Measurements from ENCODE around the gene PPM1J. TPM values are rescaled to one million over a fixed set of nuclear protein-coding genes. Genes with fewer than 3 reads are reported as not detected.
"Not testable (repeated sequence)": the region's sequence is repeated elsewhere in the genome, so short reads cannot be mapped to it uniquely, and the experiment has no call there.

PPM1J gene
- total RNA-seq, 1 experiment from 2014 or later: 0.52 TPM

DNA sequence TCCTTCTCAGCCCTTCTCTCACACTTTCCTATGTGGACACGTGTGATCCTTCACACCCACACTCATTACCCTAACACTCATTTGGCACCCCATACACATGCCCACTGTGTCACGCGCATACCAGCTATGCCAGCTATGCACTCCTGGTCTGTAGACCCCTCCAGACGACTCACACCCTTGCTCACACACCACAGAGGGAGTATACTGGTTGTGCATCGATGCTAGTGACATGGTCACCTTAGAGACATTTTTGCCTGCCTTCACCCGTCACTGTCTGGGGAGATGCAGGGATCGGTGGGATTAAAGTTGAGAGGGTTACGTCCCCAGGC lies 8.3 kb upstream of the PPM1J start:
- H3K4me1 ChIP-seq (ENCODE audit: insufficient read depth, low read length, poor library complexity, severe bottlenecking): no peaks in the 10 kb centered on the region
- H3K9me3 ChIP-seq (ENCODE audit: low read depth, low read length, poor library complexity, severe bottlenecking): no peaks in the 10 kb centered on the region
- DNase-seq (ENCODE audit: low spot score): no peak
- no peak overlapping the region for H3K4me3 ChIP-seq (ENCODE audit: low read depth, low read length, poor library complexity, severe bottlenecking)
- intact Hi-C loops (cut with micrococcal nuclease; ENCODE audit: unreplicated experiment): no loop called here
- peaks cover 47% of the 10 kb centered on the region for H3K27me3 ChIP-seq (replicated peaks; ENCODE audit: insufficient read depth, low read depth, low read length, poor library complexity)
- CTCF ChIA-PET: no interaction called here
- no peaks in the 10 kb centered on the region for H3K36me3 ChIP-seq (ENCODE audit: insufficient read depth, low read length, poor library complexity, severe bottlenecking)
- BruUV-seq (replicated peaks): no TSS peak
- TF ChIP-seq, protein P1, sequence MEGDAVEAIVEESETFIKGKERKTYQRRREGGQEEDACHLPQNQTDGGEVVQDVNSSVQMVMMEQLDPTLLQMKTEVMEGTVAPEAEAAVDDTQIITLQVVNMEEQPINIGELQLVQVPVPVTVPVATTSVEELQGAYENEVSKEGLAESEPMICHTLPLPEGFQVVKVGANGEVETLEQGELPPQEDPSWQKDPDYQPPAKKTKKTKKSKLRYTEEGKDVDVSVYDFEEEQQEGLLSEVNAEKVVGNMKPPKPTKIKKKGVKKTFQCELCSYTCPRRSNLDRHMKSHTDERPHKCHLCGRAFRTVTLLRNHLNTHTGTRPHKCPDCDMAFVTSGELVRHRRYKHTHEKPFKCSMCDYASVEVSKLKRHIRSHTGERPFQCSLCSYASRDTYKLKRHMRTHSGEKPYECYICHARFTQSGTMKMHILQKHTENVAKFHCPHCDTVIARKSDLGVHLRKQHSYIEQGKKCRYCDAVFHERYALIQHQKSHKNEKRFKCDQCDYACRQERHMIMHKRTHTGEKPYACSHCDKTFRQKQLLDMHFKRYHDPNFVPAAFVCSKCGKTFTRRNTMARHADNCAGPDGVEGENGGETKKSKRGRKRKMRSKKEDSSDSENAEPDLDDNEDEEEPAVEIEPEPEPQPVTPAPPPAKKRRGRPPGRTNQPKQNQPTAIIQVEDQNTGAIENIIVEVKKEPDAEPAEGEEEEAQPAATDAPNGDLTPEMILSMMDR (conservative IDR thresholded peaks at IDR 0.05; ENCODE audit: low read depth, low read length): no peak
- no peak for TF ChIP-seq EZH2 (IDR thresholded peaks at IDR 0.05; ENCODE audit: borderline replicate concordance, low read depth, low read length, poor library complexity, severe bottlenecking)
- POLR2A ChIA-PET (ENCODE audit: low non-redundant PET): interaction anchor here (0.6 kb wide), 1 partner anchor 22 kb away, joined by 7 read pairs; no protein-coding TSS in a partner anchor
- no peak overlapping the region for H3K27ac ChIP-seq (ENCODE audit: low read depth, low read length, poor library complexity, severe bottlenecking)

DNA sequence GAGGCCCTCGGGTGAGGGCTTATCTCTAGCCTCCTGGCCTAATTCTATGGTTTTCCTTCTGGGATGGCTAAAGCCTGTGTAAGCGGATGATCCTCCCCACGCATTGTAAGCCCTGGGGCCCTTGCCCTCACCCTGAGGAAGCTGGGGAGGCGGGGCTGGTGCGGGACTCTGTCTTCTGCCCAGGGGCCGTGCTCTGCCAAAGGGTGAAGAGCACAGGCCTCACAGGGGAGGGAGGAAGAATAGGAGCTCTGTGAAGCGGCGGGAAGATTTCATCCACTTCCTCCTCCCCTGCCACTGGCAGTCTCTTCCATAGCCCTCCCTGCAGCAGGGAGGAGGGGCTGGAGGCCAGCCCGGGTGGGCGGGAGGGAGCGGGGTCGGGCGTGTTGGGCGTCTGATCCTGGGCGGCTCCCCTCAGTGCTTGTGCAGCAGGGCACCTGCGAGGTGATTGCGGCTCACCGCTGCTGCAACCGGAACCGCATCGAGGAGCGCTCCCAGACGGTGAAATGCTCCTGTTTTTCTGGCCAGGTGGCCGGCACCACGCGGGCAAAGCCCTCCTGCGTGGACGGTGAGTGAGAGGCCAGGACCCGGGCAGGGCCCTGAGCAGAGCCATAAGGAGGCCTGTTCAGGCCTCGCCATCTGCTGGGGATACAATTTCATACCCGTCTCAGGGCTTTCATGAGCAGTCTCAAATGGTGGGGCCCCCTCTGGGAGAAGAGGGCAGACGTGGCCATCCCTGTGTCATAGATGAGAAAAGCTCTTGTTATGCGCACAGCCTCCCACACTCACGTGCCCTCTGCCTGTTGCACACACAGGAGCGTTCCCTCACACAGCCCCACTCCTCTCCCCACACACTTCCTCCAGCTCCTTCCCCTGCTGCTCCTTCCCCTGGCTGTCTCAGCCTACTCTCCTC lies 7.7 kb upstream of the PPM1J start:
- CTCF ChIA-PET: no interaction called here
- BruUV-seq (replicated peaks): no TSS peak
- no peak for DNase-seq (ENCODE audit: low spot score)
- Histone ChIP-seq H3K27me3 (replicated peaks; ENCODE audit: insufficient read depth, low read depth, low read length, poor library complexity) (peaks cover 51% of the 10 kb centered on the region), H3K4me3 (ENCODE audit: low read depth, low read length, poor library complexity, severe bottlenecking) (no peak overlapping the region), H3K9me3 (ENCODE audit: low read depth, low read length, poor library complexity, severe bottlenecking) (no peaks in the 10 kb centered on the region), H3K36me3 (ENCODE audit: insufficient read depth, low read length, poor library complexity, severe bottlenecking) (no peaks in the 10 kb centered on the region), H3K4me1 (ENCODE audit: insufficient read depth, low read length, poor library complexity, severe bottlenecking) (no peaks in the 10 kb centered on the region), H3K27ac (ENCODE audit: low read depth, low read length, poor library complexity, severe bottlenecking) (no peak overlapping the region)
- POLR2A ChIA-PET (ENCODE audit: low non-redundant PET): interaction anchor here (0.6 kb wide), 1 partner anchor 23 kb away, joined by 7 read pairs; no protein-coding TSS in a partner anchor
- TF ChIP-seq, protein P1 (conservative IDR thresholded peaks at IDR 0.05; ENCODE audit: low read depth, low read length): no peak
- no peak for TF ChIP-seq EZH2 (IDR thresholded peaks at IDR 0.05; ENCODE audit: borderline replicate concordance, low read depth, low read length, poor library complexity, severe bottlenecking)
- intact Hi-C loops (cut with micrococcal nuclease; ENCODE audit: unreplicated experiment): no loop called here

DNA sequence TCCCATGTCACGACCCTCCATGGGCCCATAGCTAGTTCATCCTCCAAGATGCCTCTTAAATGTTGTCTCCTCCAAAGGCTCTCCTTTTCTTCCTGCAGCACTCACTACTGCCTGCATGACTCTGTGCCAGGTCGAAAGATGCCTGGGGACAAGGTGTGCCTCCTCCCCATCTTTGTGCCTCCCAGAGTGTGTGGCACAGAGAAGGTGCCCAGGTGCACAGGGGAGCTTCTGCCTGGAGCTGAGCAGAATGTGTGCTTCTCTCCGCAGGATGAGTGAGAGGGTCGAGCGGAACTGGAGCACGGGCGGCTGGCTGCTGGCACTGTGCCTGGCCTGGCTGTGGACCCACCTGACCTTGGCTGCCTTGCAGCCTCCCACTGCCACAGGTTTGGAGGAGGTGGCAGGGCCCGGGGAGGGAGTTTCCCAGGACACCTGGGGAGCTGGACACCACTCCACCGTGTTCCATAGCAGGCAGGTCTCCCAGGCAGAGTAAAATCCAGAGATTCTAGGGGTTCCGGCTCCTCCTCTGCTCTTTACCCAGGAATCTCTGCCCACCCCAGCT lies 6.9 kb upstream of the PPM1J start:
- no peak for DNase-seq (ENCODE audit: low spot score)
- Histone ChIP-seq H3K4me3 (ENCODE audit: low read depth, low read length, poor library complexity, severe bottlenecking) (no peak overlapping the region), H3K27ac (ENCODE audit: low read depth, low read length, poor library complexity, severe bottlenecking) (no peak overlapping the region), H3K36me3 (ENCODE audit: insufficient read depth, low read length, poor library complexity, severe bottlenecking) (no peaks in the 10 kb centered on the region), H3K27me3 (replicated peaks; ENCODE audit: insufficient read depth, low read depth, low read length, poor library complexity) (peaks cover 51% of the 10 kb centered on the region), H3K4me1 (ENCODE audit: insufficient read depth, low read length, poor library complexity, severe bottlenecking) (no peaks in the 10 kb centered on the region), H3K9me3 (ENCODE audit: low read depth, low read length, poor library complexity, severe bottlenecking) (no peaks in the 10 kb centered on the region)
- ChIA-PET CTCF (interaction anchor here (1.8 kb wide), 1 partner anchor 82 kb away, joined by 4 read pairs; no protein-coding TSS in a partner anchor), POLR2A (ENCODE audit: low non-redundant PET) (no interaction called here)
- TF ChIP-seq, protein P1 (conservative IDR thresholded peaks at IDR 0.05; ENCODE audit: low read depth, low read length): no peak
- TF ChIP-seq EZH2 (IDR thresholded peaks at IDR 0.05; ENCODE audit: borderline replicate concordance, low read depth, low read length, poor library complexity, severe bottlenecking): no peak
- intact Hi-C loops (cut with micrococcal nuclease; ENCODE audit: unreplicated experiment): no loop called here
- BruUV-seq (replicated peaks): no TSS peak

DNA sequence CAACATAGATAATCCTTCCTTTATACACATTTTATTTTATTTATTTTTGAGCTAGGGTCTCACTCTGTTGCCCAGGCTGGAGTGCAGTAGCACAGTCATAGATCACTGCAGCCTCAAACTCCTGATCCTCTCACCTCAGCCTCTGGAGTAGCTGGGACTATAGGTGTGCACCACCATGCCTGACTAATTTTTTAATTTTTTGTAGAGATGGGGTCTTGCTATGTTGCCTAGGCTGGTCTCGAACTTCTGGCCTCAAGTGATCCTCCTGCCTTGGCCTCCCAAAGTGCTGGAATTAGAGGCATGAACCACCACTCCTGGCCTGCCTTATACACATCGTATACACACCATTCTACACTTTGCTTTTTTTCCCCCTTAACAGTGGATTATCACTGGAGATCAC lies 6.2 kb upstream of the PPM1J start:
- DNase-seq (ENCODE audit: low spot score); POLR2A ChIA-PET (ENCODE audit: low non-redundant PET); H3K4me1 ChIP-seq (ENCODE audit: insufficient read depth, low read length, poor library complexity, severe bottlenecking); H3K9me3 ChIP-seq (ENCODE audit: low read depth, low read length, poor library complexity, severe bottlenecking); intact Hi-C loops (cut with micrococcal nuclease; ENCODE audit: unreplicated experiment); BruUV-seq (replicated peaks); H3K4me3 ChIP-seq (ENCODE audit: low read depth, low read length, poor library complexity, severe bottlenecking); H3K27ac ChIP-seq (ENCODE audit: low read depth, low read length, poor library complexity, severe bottlenecking); H3K36me3 ChIP-seq (ENCODE audit: insufficient read depth, low read length, poor library complexity, severe bottlenecking): not testable (repeated sequence)
- peaks cover 52% of the 10 kb centered on the region for H3K27me3 ChIP-seq (replicated peaks; ENCODE audit: insufficient read depth, low read depth, low read length, poor library complexity)
- CTCF ChIA-PET: interaction anchor here (0.5 to 1.8 kb wide), 2 partner anchors 83 to 257 kb away, joined by 3 to 4 read pairs; no protein-coding TSS in a partner anchor
